ENCODE measurements around the gene LRMDA.
"Not testable (repeated sequence)": the region's sequence is repeated elsewhere in the genome, so short reads cannot be mapped to it uniquely, and the experiment has no call there.

The LRMDA gene

GRCh38 chr10:76497666-76498065 lies 1066.2 kb downstream of the LRMDA start:
- DNase-seq = no peak

- no peak for DNase-seq
These were observed 1073.4 kb downstream of the LRMDA start for GRCh38 chr10:76504823-76505222.

- no peak for DNase-seq
These were observed 1078.0 kb downstream of the LRMDA start for GRCh38 chr10:76509446-76509845.

- DNase-seq = no peak
These were observed 1082.9 kb downstream of the LRMDA start for GRCh38 chr10:76514321-76514720.

- no peak for DNase-seq
These were observed 1083.4 kb downstream of the LRMDA start for GRCh38 chr10:76514869-76515268.

- no peak for DNase-seq
These were observed 1091.1 kb downstream of the LRMDA start for GRCh38 chr10:76522547-76522946.

- DNase-seq = no peak
These were observed 1091.8 kb downstream of the LRMDA start for GRCh38 chr10:76523246-76523645.

GRCh38 chr10:76523791-76524351 lies 1092.4 kb downstream of the LRMDA start:
- DNase-seq = no peak

- not testable (repeated sequence) for DNase-seq
These were observed 1095.4 kb downstream of the LRMDA start for GRCh38 chr10:76526833-76527232.

- no peak for DNase-seq
These were observed 1108.9 kb downstream of the LRMDA start for GRCh38 chr10:76540331-76540730.

GRCh38 chr10:76540786-76541185 lies 1109.4 kb downstream of the LRMDA start:
- no peak for DNase-seq

- no peak for DNase-seq
These were observed 1110.4 kb downstream of the LRMDA start for GRCh38 chr10:76541852-76542251.

GRCh38 chr10:76542307-76542930 lies 1111.0 kb downstream of the LRMDA start:
- DNase-seq = no peak

GRCh38 chr10:76543655-76544054 lies 1112.2 kb downstream of the LRMDA start:
- no peak for DNase-seq

- no peak for DNase-seq
These were observed 1113.4 kb downstream of the LRMDA start for GRCh38 chr10:76544789-76545188.

- no peak for DNase-seq
These were observed 1115.0 kb downstream of the LRMDA start for GRCh38 chr10:76546411-76546810.

GRCh38 chr10:76547352-76547972 lies 1116.0 kb downstream of the LRMDA start:
- peak; percentile 9 to 29 for DNase-seq

GRCh38 chr10:76548716-76549115 lies 1117.3 kb downstream of the LRMDA start:
- DNase-seq = no peak

- no peak for DNase-seq
These were observed 1117.7 kb downstream of the LRMDA start for GRCh38 chr10:76549171-76549570.

GRCh38 chr10:76550806-76551205 lies 1119.4 kb downstream of the LRMDA start:
- no peak for DNase-seq

- DNase-seq = no peak
These were observed 1120.9 kb downstream of the LRMDA start for GRCh38 chr10:76552091-76552873.

- no peak for DNase-seq
These were observed 1122.0 kb downstream of the LRMDA start for GRCh38 chr10:76553263-76554032.

- no peak for DNase-seq
These were observed 1122.6 kb downstream of the LRMDA start for GRCh38 chr10:76554033-76554408.

Measured in CD4-positive, alpha-beta T cell treated with Interleukin-1 beta for 1 hour (primary cell).